ENCODE measurements around the gene KIRREL2. TPM values are rescaled to one million over a fixed set of nuclear protein-coding genes. Genes with fewer than 3 reads are reported as not detected.

KIRREL2 gene
- total RNA-seq, 1 experiment from 2014 or later = not detected

- TF ChIP-seq CTCF (IDR thresholded peaks at IDR 0.05; ENCODE audit: unreplicated experiment) = no peak
- intact Hi-C loops (cut with micrococcal nuclease) = no loop called here
- Mint-ChIP-seq H3K9me3 (ENCODE audit: unreplicated experiment) (no peaks in the 10 kb centered on the region), H3K36me3 (ENCODE audit: insufficient read depth, unreplicated experiment) (peaks cover 6% of the 10 kb centered on the region), H3K27ac (ENCODE audit: low read depth, unreplicated experiment) (no peak overlapping the region), H3K4me1 (ENCODE audit: insufficient read depth, unreplicated experiment) (peaks cover 11% of the 10 kb centered on the region), H3K4me3 (ENCODE audit: unreplicated experiment) (no peak overlapping the region), H3K27me3 (ENCODE audit: insufficient read depth, unreplicated experiment) (peaks cover 70% of the 10 kb centered on the region)
- no peak for DNase-seq (ENCODE audit: unreplicated experiment)
- no TSS peak for BruUV-seq (replicated peaks)
- ChIA-PET CTCF (no interaction called here), POLR2A (no interaction called here)
Measured at GRCh38 chr19:35848919-35849505, 7.7 kb upstream of the KIRREL2 start.

- intact Hi-C loops (cut with micrococcal nuclease) = no loop called here
- POLR2A ChIA-PET = no interaction called here
- peaks cover 2% of the 10 kb centered on the region for H3K4me1 Mint-ChIP-seq (ENCODE audit: insufficient read depth, unreplicated experiment)
- TF ChIP-seq CTCF (IDR thresholded peaks at IDR 0.05; ENCODE audit: unreplicated experiment) = no peak
- DNase-seq (ENCODE audit: unreplicated experiment) = no peak
- no peak overlapping the region for H3K27ac Mint-ChIP-seq (ENCODE audit: low read depth, unreplicated experiment)
- H3K27me3 Mint-ChIP-seq (ENCODE audit: insufficient read depth, unreplicated experiment) = peaks cover 67% of the 10 kb centered on the region
- peaks cover 3% of the 10 kb centered on the region for H3K36me3 Mint-ChIP-seq (ENCODE audit: insufficient read depth, unreplicated experiment)
- H3K4me3 Mint-ChIP-seq (ENCODE audit: unreplicated experiment) = no peak overlapping the region
- H3K9me3 Mint-ChIP-seq (ENCODE audit: unreplicated experiment) = no peaks in the 10 kb centered on the region
- CTCF ChIA-PET = no interaction called here
- BruUV-seq (replicated peaks) = no TSS peak
Measured at GRCh38 chr19:35851213-35852028, 5.3 kb upstream of the KIRREL2 start.

GRCh38 chr19:35852029-35852780 is 4.5 kb upstream of the KIRREL2 start, which contains the start of gene NPHS1:
Gene NPHS1 (minus strand): TSS chr19:35852504. CDS start chr19:35851837, 667 bp downstream.
- no peak for TF ChIP-seq CTCF (IDR thresholded peaks at IDR 0.05; ENCODE audit: unreplicated experiment)
- Mint-ChIP-seq H3K4me3 (ENCODE audit: unreplicated experiment) (no peak within 1 kb of the TSS), H3K27ac (ENCODE audit: low read depth, unreplicated experiment) (no peak within 1 kb of the TSS), H3K27me3 (ENCODE audit: insufficient read depth, unreplicated experiment) (peaks cover 59% of the 10 kb centered on the region), H3K4me1 (ENCODE audit: insufficient read depth, unreplicated experiment) (no peaks in the 10 kb centered on the region), H3K36me3 (ENCODE audit: insufficient read depth, unreplicated experiment) (no peaks in the 10 kb centered on the region), H3K9me3 (ENCODE audit: unreplicated experiment) (no peaks in the 10 kb centered on the region)
- intact Hi-C loops (cut with micrococcal nuclease) = no loop called here
- BruUV-seq (replicated peaks) = no TSS peak
- CTCF ChIA-PET = no interaction called here
- POLR2A ChIA-PET = no interaction called here
- DNase-seq (ENCODE audit: unreplicated experiment) = no peak
